ENCODE measurements around the gene TBC1D2B. TPM values are rescaled to one million over a fixed set of nuclear protein-coding genes. Genes with fewer than 3 reads are reported as not detected.
A peak's percentile ranks its signal among the peaks of the same experiment; 100 is the strongest.

The TBC1D2B gene
- total RNA-seq, 5 donors from 2014 or later (not counting 1 experiment from before 2014, with no cell fraction given), result 86.1 to 106 (median 101) TPM

DNA sequence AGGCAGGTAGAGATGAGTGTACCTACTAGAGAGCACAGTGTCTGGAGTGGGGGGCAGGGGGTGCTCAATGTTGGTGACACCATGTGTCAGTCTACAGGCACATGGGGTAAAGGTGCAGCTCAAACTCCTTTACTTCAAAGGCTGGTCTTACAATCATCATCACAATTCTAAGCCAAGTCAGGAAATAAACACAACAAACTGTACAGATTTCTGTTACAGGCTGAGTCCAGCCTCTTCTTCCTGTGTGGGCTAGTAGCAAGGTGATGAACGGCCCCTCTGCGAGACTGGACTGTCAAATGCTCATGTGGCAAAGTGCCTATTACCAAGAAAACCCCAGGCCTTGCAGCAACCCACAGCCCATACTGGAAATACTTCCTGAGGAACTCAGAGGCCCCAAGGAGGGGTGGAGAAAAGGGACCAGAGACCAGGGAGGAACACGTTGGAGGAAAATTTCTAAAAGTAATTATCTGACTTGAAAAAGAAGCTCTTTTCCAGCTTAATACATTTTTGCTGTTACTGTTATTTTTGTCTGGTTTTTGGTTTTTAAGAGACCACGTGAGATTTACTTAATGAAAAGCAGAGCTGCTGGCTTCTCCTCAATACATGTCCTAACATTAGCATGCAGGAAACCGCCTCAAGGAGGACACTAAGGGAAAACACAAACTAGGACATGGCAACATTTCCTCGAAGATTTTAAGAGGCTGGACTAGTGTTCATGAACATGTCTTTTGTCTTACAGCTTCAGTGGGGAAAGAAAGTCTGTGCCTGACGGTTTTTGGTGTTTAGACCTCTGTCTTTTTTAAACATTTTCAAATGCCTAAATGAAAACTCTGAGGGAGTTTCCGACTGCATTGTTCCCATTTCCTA is 29.5 kb downstream of the TBC1D2B start:
- DNase-seq, result peak in 5 of 35 experiments; percentile 19 to 58 (median 38)
- peak overlapping the region in 2 of 3 donors; percentile 7 to 78 for H3K4me3 Mint-ChIP-seq
- 64% methylated on average over 3 of the region's 8 CpGs for WGBS (ENCODE audit: insufficient coverage)

DNA sequence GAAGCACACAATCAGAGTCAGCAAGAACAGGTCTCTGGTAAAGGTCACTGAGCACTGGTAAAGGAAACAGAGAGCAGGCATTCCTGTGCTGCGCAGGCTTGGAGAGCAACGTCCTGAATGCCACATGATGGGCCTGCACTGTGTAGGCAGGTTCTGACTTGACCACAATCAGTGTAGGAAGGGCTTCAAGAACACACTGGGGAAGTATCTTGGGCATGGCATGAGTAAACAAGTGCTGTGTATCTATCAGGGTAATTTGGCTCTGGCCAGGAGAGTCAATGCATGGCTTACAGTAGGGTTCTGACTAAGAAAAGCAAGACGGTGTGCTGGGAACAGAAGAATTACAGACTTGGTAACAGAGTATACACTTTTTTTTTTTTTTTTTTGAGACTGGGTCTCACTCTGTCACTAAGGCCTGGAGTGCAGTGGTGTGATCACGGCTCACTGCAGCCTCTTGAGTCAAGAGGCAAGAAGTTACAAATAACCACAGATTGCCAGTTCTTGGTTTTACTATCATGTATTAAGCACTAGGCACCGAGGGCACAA is 30.6 kb downstream of the TBC1D2B start:
- peaks cover 7 to 28% of the 10 kb centered on the region in 2 donors for H3K36me3 ChIP-seq (ENCODE audit: control insufficient read depth in 2 of 2, extremely low read depth in 1 of 2, insufficient read depth in 1 of 2, low read length in 1 of 2)
- H3K27me3 ChIP-seq (replicated peaks in 1 of 2; ENCODE audit: control insufficient read depth in 2 of 2, extremely low read depth in 1 of 2, insufficient read depth in 2 of 2, low read length in 1 of 2), result no peaks in the 10 kb centered on the region
- H3K27ac Mint-ChIP-seq, result peak overlapping the region; percentile 95 to 96
- H3K27ac ChIP-seq (ENCODE audit: low read length), result peak overlapping the region; percentile 77
- ATAC-seq (replicated peaks in 1 of 4), result peak in 1 of 4 experiments; percentile 7
- H3K4me3 Mint-ChIP-seq, result peak overlapping the region; percentile 34 to 78 (median 52)
- no peaks in the 10 kb centered on the region for H3K9me3 ChIP-seq
- H3K36me3 Mint-ChIP-seq, result peaks cover 19% of the 10 kb centered on the region
- no peaks in the 10 kb centered on the region for H3K9me3 Mint-ChIP-seq
- peak in 2 of 35 experiments; percentile 24 to 55 for DNase-seq
- peaks cover 62 to 90% of the 10 kb centered on the region in 2 experiments for H3K4me1 ChIP-seq (ENCODE audit: control insufficient read depth in 1 of 2, extremely low read depth in 1 of 2, insufficient read depth in 2 of 2, low read length in 2 of 2)
- WGBS (ENCODE audit: insufficient coverage), result 18% methylated on average over 3 of the region's 5 CpGs
- peaks cover 95 to 98% (median 96%) of the 10 kb centered on the region in 3 donors for H3K4me1 Mint-ChIP-seq
- CTCF ChIA-PET, result interaction anchor here in 1 of 2 donors (0.9 to 1.9 kb wide), 3 partner anchors 10 to 21 kb away, joined by 5 to 9 read pairs (median 8); no protein-coding TSS in a partner anchor
- no peak overlapping the region for H3K4me3 ChIP-seq (ENCODE audit: control insufficient read depth in 1 of 2, extremely low read depth in 1 of 2, low read length in 1 of 2)
- H3K27me3 Mint-ChIP-seq, result no peaks in the 10 kb centered on the region
- POLR2A ChIA-PET, result interaction anchor here in 1 of 2 donors (1.8 kb wide), 1 partner anchor 12 kb away, joined by 6 read pairs; no protein-coding TSS in a partner anchor

More for the DNA sequence above, 29.5 kb downstream of the TBC1D2B start:
- Histone ChIP-seq H3K4me1 (ENCODE audit: control insufficient read depth in 1 of 2, extremely low read depth in 1 of 2, insufficient read depth in 2 of 2, low read length in 2 of 2) (peaks cover 73 to 89% of the 10 kb centered on the region in 2 experiments), H3K27ac (ENCODE audit: low read length) (peak overlapping the region; percentile 77), H3K36me3 (ENCODE audit: control insufficient read depth in 2 of 2, extremely low read depth in 1 of 2, insufficient read depth in 1 of 2, low read length in 1 of 2) (peaks cover 6 to 21% of the 10 kb centered on the region in 2 donors), H3K27me3 (replicated peaks in 1 of 2; ENCODE audit: control insufficient read depth in 2 of 2, extremely low read depth in 1 of 2, insufficient read depth in 2 of 2, low read length in 1 of 2) (no peaks in the 10 kb centered on the region), H3K9me3 (no peaks in the 10 kb centered on the region), H3K4me3 (ENCODE audit: control insufficient read depth in 1 of 2, extremely low read depth in 1 of 2, low read length in 1 of 2) (no peak overlapping the region)
- peaks cover 20% of the 10 kb centered on the region for H3K36me3 Mint-ChIP-seq
- H3K27me3 Mint-ChIP-seq, result no peaks in the 10 kb centered on the region
- peak overlapping the region; percentile 95 to 96 for H3K27ac Mint-ChIP-seq
- peak; percentile 17 to 34 (median 22) for ATAC-seq (replicated peaks in 1 of 4)
- POLR2A ChIA-PET, result interaction anchor here in 1 of 2 donors (1.0 to 1.8 kb wide), 2 partner anchors 12 to 13 kb away, joined by 4 to 6 read pairs; no protein-coding TSS in a partner anchor
- H3K4me1 Mint-ChIP-seq, result peaks cover 96 to 98% (median 96%) of the 10 kb centered on the region in 3 donors
- H3K9me3 Mint-ChIP-seq, result no peaks in the 10 kb centered on the region
- CTCF ChIA-PET, result interaction anchor here in 1 of 2 donors (0.6 to 1.9 kb wide), 4 partner anchors 9 to 61 kb away, joined by 3 to 9 read pairs (median 6); no protein-coding TSS in a partner anchor

DNA sequence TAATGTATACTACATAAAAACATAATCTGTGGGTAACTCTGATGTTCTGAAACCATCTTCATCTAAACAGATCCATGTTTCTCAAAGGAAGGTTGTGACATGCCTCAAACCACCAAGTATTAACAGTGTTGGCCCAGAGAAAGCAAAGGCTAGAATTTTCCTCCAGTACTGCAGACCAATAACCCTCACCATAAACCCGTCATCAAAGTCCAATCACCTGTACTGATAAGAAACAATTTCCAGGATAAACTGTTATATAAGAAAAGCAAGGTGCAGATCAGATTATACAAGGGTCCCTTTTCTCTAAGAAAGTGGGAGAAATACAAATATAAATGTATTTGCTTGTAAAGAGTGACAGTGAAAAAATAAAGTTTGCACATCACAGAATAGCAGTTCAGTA is 32.3 kb downstream of the TBC1D2B start:
- Mint-ChIP-seq H3K36me3 (peaks cover 24% of the 10 kb centered on the region), H3K27ac (peak overlapping the region; percentile 85 to 93), H3K4me3 (no peak overlapping the region), H3K4me1 (peaks cover 90 to 96% (median 91%) of the 10 kb centered on the region in 3 donors), H3K9me3 (no peaks in the 10 kb centered on the region), H3K27me3 (no peaks in the 10 kb centered on the region)
- ATAC-seq (replicated peaks in 1 of 4) (no peak), DNase-seq (no peak)
- Histone ChIP-seq H3K9me3 (no peaks in the 10 kb centered on the region), H3K27ac (ENCODE audit: low read length) (peak overlapping the region; percentile 77), H3K4me3 (ENCODE audit: control insufficient read depth in 1 of 2, extremely low read depth in 1 of 2, low read length in 1 of 2) (no peak overlapping the region), H3K36me3 (ENCODE audit: control insufficient read depth in 2 of 2, extremely low read depth in 1 of 2, insufficient read depth in 1 of 2, low read length in 1 of 2) (peaks cover 7 to 33% of the 10 kb centered on the region in 2 donors), H3K4me1 (ENCODE audit: control insufficient read depth in 1 of 2, extremely low read depth in 1 of 2, insufficient read depth in 2 of 2, low read length in 2 of 2) (peaks cover 46 to 85% of the 10 kb centered on the region in 2 experiments), H3K27me3 (replicated peaks in 1 of 2; ENCODE audit: control insufficient read depth in 2 of 2, extremely low read depth in 1 of 2, insufficient read depth in 2 of 2, low read length in 1 of 2) (no peaks in the 10 kb centered on the region)
- ChIA-PET CTCF (interaction anchor here in 1 of 2 donors (1.0 to 1.2 kb wide), 4 partner anchors 9 to 25 kb away, joined by 3 to 5 read pairs (median 4); no protein-coding TSS in a partner anchor), POLR2A (no interaction called here)
- no CpG with 5 or more reads among the region's 1 CpG for WGBS (ENCODE audit: insufficient coverage)

DNA sequence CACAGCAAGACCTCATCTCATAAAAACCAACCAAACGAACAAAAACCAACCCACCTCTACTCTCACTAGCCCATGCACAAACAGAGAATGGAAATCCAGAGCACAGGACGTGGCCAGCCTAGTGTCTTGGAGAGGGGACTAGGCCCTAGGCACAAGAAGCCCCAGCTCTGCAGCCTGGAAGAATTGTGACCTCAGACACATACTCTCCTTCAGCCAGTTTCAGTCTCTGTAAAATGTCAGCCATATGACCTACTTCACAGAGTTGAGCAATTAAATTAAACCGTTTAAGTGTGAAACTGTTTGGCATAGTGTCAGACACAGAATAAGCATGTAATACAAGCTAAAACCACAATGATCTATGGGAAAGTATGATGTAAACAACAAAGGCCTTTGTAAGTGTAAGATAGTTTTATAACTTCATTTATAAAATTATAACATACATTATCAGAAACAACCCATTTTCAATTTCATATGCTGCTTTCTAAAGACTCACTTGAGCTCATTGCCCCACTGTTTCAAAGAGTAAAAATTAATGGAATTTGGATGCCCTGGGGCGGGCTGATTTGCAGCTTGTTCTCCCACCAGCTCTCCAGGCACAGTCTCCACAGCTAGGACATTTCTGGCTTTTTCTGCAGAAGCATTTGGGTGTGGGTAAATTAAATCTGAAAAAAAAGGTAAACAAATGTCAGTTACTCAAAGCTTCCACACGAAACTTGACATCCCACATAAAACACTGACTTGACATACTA is 32.9 kb downstream of the TBC1D2B start:
- WGBS (ENCODE audit: insufficient coverage), result no CpG with 5 or more reads among the region's 5 CpGs
- CTCF ChIA-PET, result interaction anchor here in 1 of 2 donors (0.9 to 1.2 kb wide), 5 partner anchors 9 to 26 kb away, joined by 3 to 5 read pairs (median 4); no protein-coding TSS in a partner anchor
- peak overlapping the region; percentile 93 for H3K27ac Mint-ChIP-seq

DNA sequence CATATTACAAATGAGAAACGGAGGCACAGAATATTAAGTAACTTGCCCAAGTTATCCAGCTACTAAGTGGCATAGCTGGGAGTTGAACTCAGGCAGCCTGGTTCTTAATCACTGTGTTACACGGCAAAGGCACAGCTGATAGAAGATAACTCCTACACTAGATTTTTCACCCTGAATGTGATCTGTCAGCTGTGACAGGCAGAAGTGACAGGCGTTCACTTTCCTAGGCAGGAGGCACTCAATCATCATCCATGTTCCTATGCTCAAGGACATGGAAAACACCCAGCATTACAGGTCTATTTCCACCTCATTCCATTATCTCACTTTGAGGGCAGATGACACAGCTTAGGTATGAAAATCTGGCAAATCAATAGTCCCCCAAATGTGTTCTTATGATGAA is 35.6 kb downstream of the TBC1D2B start:
- Mint-ChIP-seq H3K36me3 (peaks cover 39% of the 10 kb centered on the region), H3K27me3 (no peaks in the 10 kb centered on the region), H3K27ac (peak overlapping the region; percentile 89 to 90), H3K4me3 (no peak overlapping the region), H3K9me3 (no peaks in the 10 kb centered on the region), H3K4me1 (peaks cover 89 to 95% (median 90%) of the 10 kb centered on the region in 3 donors)
- H3K4me3 ChIP-seq (ENCODE audit: control insufficient read depth in 1 of 2, extremely low read depth in 1 of 2, low read length in 1 of 2), result no peak overlapping the region
- ChIA-PET POLR2A (interaction anchor here (0.7 to 1.4 kb wide), 2 partner anchors 8 to 265 kb away, joined by 3 read pairs; no protein-coding TSS in a partner anchor), CTCF (interaction anchor here (0.6 to 1.0 kb wide), 3 partner anchors 28 to 677 kb away, joined by 3 to 6 read pairs (median 3); no protein-coding TSS in a partner anchor)
- WGBS (ENCODE audit: insufficient coverage), result 60% methylated on average over 1 of the region's 3 CpGs
- H3K4me1 ChIP-seq (ENCODE audit: control insufficient read depth in 1 of 2, extremely low read depth in 1 of 2, insufficient read depth in 2 of 2, low read length in 2 of 2), result peaks cover 34 to 85% of the 10 kb centered on the region in 2 experiments
- H3K36me3 ChIP-seq (ENCODE audit: control insufficient read depth in 2 of 2, extremely low read depth in 1 of 2, insufficient read depth in 1 of 2, low read length in 1 of 2), result peaks cover 7 to 35% of the 10 kb centered on the region in 2 donors
- ATAC-seq (replicated peaks in 1 of 4), result no peak
- DNase-seq, result no peak
- H3K9me3 ChIP-seq, result no peaks in the 10 kb centered on the region
- H3K27ac ChIP-seq (ENCODE audit: low read length), result peak overlapping the region; percentile 77
- no peaks in the 10 kb centered on the region for H3K27me3 ChIP-seq (replicated peaks in 1 of 2; ENCODE audit: control insufficient read depth in 2 of 2, extremely low read depth in 1 of 2, insufficient read depth in 2 of 2, low read length in 1 of 2)

More for the DNA sequence above, 32.9 kb downstream of the TBC1D2B start:
- Histone ChIP-seq H3K36me3 (ENCODE audit: control insufficient read depth in 2 of 2, extremely low read depth in 1 of 2, insufficient read depth in 1 of 2, low read length in 1 of 2) (peaks cover 7 to 38% of the 10 kb centered on the region in 2 donors), H3K27ac (ENCODE audit: low read length) (peak overlapping the region; percentile 77), H3K4me3 (ENCODE audit: control insufficient read depth in 1 of 2, extremely low read depth in 1 of 2, low read length in 1 of 2) (no peak overlapping the region), H3K4me1 (ENCODE audit: control insufficient read depth in 1 of 2, extremely low read depth in 1 of 2, insufficient read depth in 2 of 2, low read length in 2 of 2) (peaks cover 43 to 85% of the 10 kb centered on the region in 2 experiments), H3K9me3 (no peaks in the 10 kb centered on the region), H3K27me3 (replicated peaks in 1 of 2; ENCODE audit: control insufficient read depth in 2 of 2, extremely low read depth in 1 of 2, insufficient read depth in 2 of 2, low read length in 1 of 2) (no peaks in the 10 kb centered on the region)
- DNase-seq (peak in 2 of 35 experiments; percentile 26 to 71), ATAC-seq (replicated peaks in 1 of 4) (peak; percentile 9 to 67 (median 42))
- Mint-ChIP-seq H3K36me3 (peaks cover 29% of the 10 kb centered on the region), H3K9me3 (no peaks in the 10 kb centered on the region), H3K4me3 (peak overlapping the region; percentile 13 to 28 (median 18)), H3K4me1 (peaks cover 90 to 96% (median 91%) of the 10 kb centered on the region in 3 donors), H3K27me3 (no peaks in the 10 kb centered on the region)
- POLR2A ChIA-PET, result no interaction called here

Data from T-cell (primary cell).